Fibroblast of lung (primary cell): ENCODE data around the gene RIBC1.

Source experiments
- CTCF ChIP-seq, 2 donors: IDR thresholded peaks in 1 of 2; conservative IDR thresholded peaks in 1 of 2; 1 replicate in 1 of 2; 2 replicates in 1 of 2; pipeline ENCODE4 v1.5.1; 2011 to 2012; ENCODE audit warnings: low read length in 2 of 2, control low read depth in 1 of 2, inconsistent platforms in 1 of 2, low read depth in 1 of 2, mild to moderate bottlenecking in 1 of 2
- EZH2 ChIP-seq: IDR thresholded peaks from 2 replicates; pipeline ENCODE4 v1.5.1; 2012; ENCODE audit warnings: low read length, control low read depth, mild to moderate bottlenecking; ENCODE audit errors: missing control alignments

GRCh38 chrX:53374923-53375322, 47.8 kb upstream of the RIBC1 start:
- TF ChIP-seq EZH2, result no peak
- TF ChIP-seq CTCF (conservative IDR thresholded peaks at IDR 0.05 in 1 of 2, IDR thresholded peaks at IDR 0.05 in 1 of 2; ENCODE audit: low read depth in 1 of 2, low read length in 2 of 2), result no peak
